DMS114 treated with DMSO at 0.1 percent for 48 hours (cell line): ENCODE results near the gene DAB2IP.

ENCODE experiments used
- DNase-seq: peaks from one replicate; lab custom pipeline; 2025; ENCODE audit not compliant: unreplicated experiment; lab: John Stamatoyannopoulos, UW

Gene DAB2IP

GRCh38 chr9:121815084-121815483, 163.7 kb downstream of the DAB2IP start:
- no peak for DNase-seq

GRCh38 chr9:121815546-121816448, 164.4 kb downstream of the DAB2IP start:
- DNase-seq, result no peak

GRCh38 chr9:121816449-121816817, 165.0 kb downstream of the DAB2IP start:
- DNase-seq, result no peak

- DNase-seq, result no peak
Observed at GRCh38 chr9:121816845-121817450, 165.5 kb downstream of the DAB2IP start.

GRCh38 chr9:121817476-121817875, 166.0 kb downstream of the DAB2IP start:
- no peak for DNase-seq

GRCh38 chr9:121818016-121818661, 166.7 kb downstream of the DAB2IP start:
- no peak for DNase-seq

- no peak for DNase-seq
Observed at GRCh38 chr9:121818841-121819427, 167.5 kb downstream of the DAB2IP start.

GRCh38 chr9:121819428-121820231, 168.2 kb downstream of the DAB2IP start:
- no peak for DNase-seq

GRCh38 chr9:121820286-121821005, 169.0 kb downstream of the DAB2IP start:
- no peak for DNase-seq

GRCh38 chr9:121821326-121821725, 169.9 kb downstream of the DAB2IP start:
- DNase-seq, result no peak

- DNase-seq, result no peak
Observed at GRCh38 chr9:121822093-121823085, 171.0 kb downstream of the DAB2IP start.

GRCh38 chr9:121823451-121824169, 172.2 kb downstream of the DAB2IP start:
- DNase-seq, result no peak

- no peak for DNase-seq
Observed at GRCh38 chr9:121824651-121825030, 173.2 kb downstream of the DAB2IP start.

- DNase-seq, result no peak
Observed at GRCh38 chr9:121825031-121825691, 173.7 kb downstream of the DAB2IP start.

GRCh38 chr9:121826711-121827110, 175.3 kb downstream of the DAB2IP start:
- no peak for DNase-seq

GRCh38 chr9:121827251-121827967, 176.0 kb downstream of the DAB2IP start:
- DNase-seq, result no peak
